Measurements from ENCODE around the gene CARMIL1.
A peak's percentile ranks its signal among the peaks of the same experiment; 100 is the strongest.

CARMIL1 gene

GRCh38 chr6:25536781-25537180 is 257.6 kb downstream of the CARMIL1 start:
- Histone ChIP-seq H3F3A (ENCODE audit: low read depth) (no peaks in the 10 kb centered on the region), H2AFZ (ENCODE audit: low read length) (no peak overlapping the region), H3K79me2 (ENCODE audit: insufficient read depth, low read length) (no peaks in the 10 kb centered on the region), H4K20me1 (ENCODE audit: insufficient read depth, low read length, poor library complexity, severe bottlenecking) (no peaks in the 10 kb centered on the region), H3K9me3 (ENCODE audit: insufficient read depth, low read depth, low read length) (no peaks in the 10 kb centered on the region), H3K4me1 (ENCODE audit: insufficient read depth, low read length, poor library complexity, severe bottlenecking) (peaks cover 30% of the 10 kb centered on the region), H3K4me3 (ENCODE audit: low read length, poor library complexity, severe bottlenecking) (no peak overlapping the region), H3K9ac (ENCODE audit: low read depth, low read length, poor library complexity, severe bottlenecking) (no peak overlapping the region), H3K27me3 (ENCODE audit: insufficient read depth, low read length, poor library complexity, severe bottlenecking) (no peaks in the 10 kb centered on the region), H3K9me2 (replicated peaks; ENCODE audit: low read depth, low read length) (no peaks in the 10 kb centered on the region), H3K36me3 (ENCODE audit: insufficient read depth, low read length) (no peaks in the 10 kb centered on the region), H3K4me2 (ENCODE audit: low read depth, low read length, poor library complexity, severe bottlenecking) (peak overlapping the region; percentile 24)
- TF ChIP-seq CTCF (conservative IDR thresholded peaks at IDR 0.05; ENCODE audit: low read length) (no peak), EZH2phosphoT487 (IDR thresholded peaks at IDR 0.05; ENCODE audit: borderline replicate concordance) (no peak)

GRCh38 chr6:25537349-25538018 is 258.3 kb downstream of the CARMIL1 start:
- Histone ChIP-seq H2AFZ (ENCODE audit: low read length) (no peak overlapping the region), H3K27me3 (ENCODE audit: insufficient read depth, low read length, poor library complexity, severe bottlenecking) (no peaks in the 10 kb centered on the region), H3K9me3 (ENCODE audit: insufficient read depth, low read depth, low read length) (no peaks in the 10 kb centered on the region), H3K9ac (ENCODE audit: low read depth, low read length, poor library complexity, severe bottlenecking) (no peak overlapping the region), H3K4me2 (ENCODE audit: low read depth, low read length, poor library complexity, severe bottlenecking) (peak overlapping the region; percentile 24), H3K4me3 (ENCODE audit: low read length, poor library complexity, severe bottlenecking) (no peak overlapping the region), H4K20me1 (ENCODE audit: insufficient read depth, low read length, poor library complexity, severe bottlenecking) (no peaks in the 10 kb centered on the region), H3F3A (ENCODE audit: low read depth) (no peaks in the 10 kb centered on the region), H3K79me2 (ENCODE audit: insufficient read depth, low read length) (no peaks in the 10 kb centered on the region), H3K4me1 (ENCODE audit: insufficient read depth, low read length, poor library complexity, severe bottlenecking) (peaks cover 32% of the 10 kb centered on the region), H3K36me3 (ENCODE audit: insufficient read depth, low read length) (no peaks in the 10 kb centered on the region), H3K9me2 (replicated peaks; ENCODE audit: low read depth, low read length) (no peaks in the 10 kb centered on the region)
- no peak for TF ChIP-seq EZH2phosphoT487 (IDR thresholded peaks at IDR 0.05; ENCODE audit: borderline replicate concordance)
- TF ChIP-seq CTCF (conservative IDR thresholded peaks at IDR 0.05; ENCODE audit: low read length) = no peak

- H3K9me2 ChIP-seq (replicated peaks; ENCODE audit: low read depth, low read length) = no peaks in the 10 kb centered on the region
- no peak overlapping the region for H3K4me3 ChIP-seq (ENCODE audit: low read length, poor library complexity, severe bottlenecking)
- H3K36me3 ChIP-seq (ENCODE audit: insufficient read depth, low read length) = no peaks in the 10 kb centered on the region
- H3K9me3 ChIP-seq (ENCODE audit: insufficient read depth, low read depth, low read length) = no peaks in the 10 kb centered on the region
- no peak overlapping the region for H3K9ac ChIP-seq (ENCODE audit: low read depth, low read length, poor library complexity, severe bottlenecking)
- H3K79me2 ChIP-seq (ENCODE audit: insufficient read depth, low read length) = no peaks in the 10 kb centered on the region
- H3K4me1 ChIP-seq (ENCODE audit: insufficient read depth, low read length, poor library complexity, severe bottlenecking) = peaks cover 53% of the 10 kb centered on the region
- H3K27me3 ChIP-seq (ENCODE audit: insufficient read depth, low read length, poor library complexity, severe bottlenecking) = no peaks in the 10 kb centered on the region
- H3F3A ChIP-seq (ENCODE audit: low read depth) = no peaks in the 10 kb centered on the region
- TF ChIP-seq CTCF (conservative IDR thresholded peaks at IDR 0.05; ENCODE audit: low read length) = no peak
- TF ChIP-seq EZH2phosphoT487 (IDR thresholded peaks at IDR 0.05; ENCODE audit: borderline replicate concordance) = no peak
- no peak overlapping the region for H2AFZ ChIP-seq (ENCODE audit: low read length)
- H3K4me2 ChIP-seq (ENCODE audit: low read depth, low read length, poor library complexity, severe bottlenecking) = no peak overlapping the region
- H4K20me1 ChIP-seq (ENCODE audit: insufficient read depth, low read length, poor library complexity, severe bottlenecking) = no peaks in the 10 kb centered on the region
Measured at GRCh38 chr6:25541228-25541627, 262.1 kb downstream of the CARMIL1 start.
